HG02763 (cell line): ENCODE results near the gene FSHR.

Source experiments
- ATAC-seq: cut with Tn5 transposase; IDR thresholded peaks from one replicate; pipeline ENCODE4 v1.9.1; 2021; ENCODE audit warnings: mild to moderate bottlenecking, moderate library complexity; ENCODE audit not compliant: unreplicated experiment

FSHR gene

DNA sequence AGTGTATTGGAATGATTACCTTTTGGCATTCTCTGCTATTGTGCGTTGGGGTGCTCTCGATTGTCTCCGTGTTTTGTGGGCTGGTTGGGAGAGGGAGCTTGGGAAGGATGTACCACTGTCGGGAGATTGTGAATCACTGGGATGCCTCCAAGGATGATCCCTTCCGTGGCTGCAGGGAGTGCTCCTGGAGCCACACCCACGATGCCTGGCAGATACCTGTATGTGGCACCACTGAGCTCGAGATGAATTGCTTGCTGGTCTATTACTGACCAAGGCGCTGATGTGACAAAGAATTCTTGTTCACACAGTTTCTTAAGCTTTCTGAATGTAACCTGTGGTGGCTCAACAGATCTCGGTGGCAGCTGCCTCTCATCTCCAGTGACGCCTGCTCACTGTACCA is 239.1 kb downstream of the FSHR start:
- ATAC-seq: no peak

GRCh38 chr2:48914477-48915089 is 239.7 kb downstream of the FSHR start:
- ATAC-seq: peak; percentile 70
